Neural cell (in vitro differentiated cells): ENCODE data around the gene OR5T1. TPM values are rescaled to one million over a fixed set of nuclear protein-coding genes. Genes with fewer than 3 reads are reported as not detected.

Experiments
- H2AFZ ChIP-seq: fragments of 200-600, 300-800 bp; sonication (generic), shearing (Covaris generic); 2 replicates; pipeline ENCODE4 v1.6.0; 2014; ENCODE audit warnings: low read depth, mild to moderate bottlenecking, antibody characterized with exemption, low read length, moderate library complexity
- H3F3A ChIP-seq: fragments of 200-600 bp; shearing (Covaris generic); 2 replicates; pipeline ENCODE4 v1.6.1; 2016; ENCODE audit warnings: mild to moderate bottlenecking, moderate library complexity, mixed read lengths, antibody characterized with exemption, low read length; ENCODE audit not compliant: insufficient read depth, poor library complexity, severe bottlenecking
- H3K27ac ChIP-seq: fragments of 200-600, 300-800 bp; sonication (generic), shearing (Covaris generic); 2 replicates; pipeline ENCODE4 v1.5.1; 2014; ENCODE audit warnings: mild to moderate bottlenecking, low read length, moderate library complexity
- H3K27me3 ChIP-seq: fragments of 300-800, 200-600 bp; sonication (generic), shearing (Covaris generic); 2 replicates; pipeline ENCODE4 v1.6.0; 2014; ENCODE audit warnings: mild to moderate bottlenecking, low read depth, low read length, moderate library complexity; ENCODE audit not compliant: insufficient read depth
- H3K36me3 ChIP-seq: fragments of 300-800, 200-600 bp; sonication (generic), shearing (Covaris generic); 2 replicates; pipeline ENCODE4 v1.5.1; 2014; ENCODE audit warnings: mild to moderate bottlenecking, antibody characterized with exemption, low read length, moderate library complexity; ENCODE audit not compliant: insufficient read depth
- H3K4me2 ChIP-seq: fragments of 300-800, 200-600 bp; sonication (generic), shearing (Covaris generic); 2 replicates; pipeline ENCODE4 v1.6.0; 2014; ENCODE audit warnings: mild to moderate bottlenecking, low read length
- H3K4me3 ChIP-seq: fragments of 300-800, 200-600 bp; sonication (generic), shearing (Covaris generic); 2 replicates; pipeline ENCODE4 v1.5.1; 2014; ENCODE audit warnings: mild to moderate bottlenecking, low read length, moderate library complexity
- H3K79me2 ChIP-seq: fragments of 200-600 bp; shearing (Covaris generic); replicated peaks from 2 replicates; pipeline ENCODE4 v1.6.0; 2014; ENCODE audit warnings: mild to moderate bottlenecking, low read length, moderate library complexity; ENCODE audit not compliant: insufficient read depth
- H3K9ac ChIP-seq: fragments of 300-800, 200-600 bp; sonication (generic), shearing (Covaris generic); 2 replicates; pipeline ENCODE4 v1.6.1; 2016; ENCODE audit warnings: mild to moderate bottlenecking, low read length, mixed read lengths
- H3K9me2 ChIP-seq: fragments of 200-600 bp; shearing (Covaris generic); 2 replicates; pipeline ENCODE4 v1.6.1; 2016; ENCODE audit warnings: mild to moderate bottlenecking, low read length, mixed read lengths; ENCODE audit not compliant: insufficient read depth
- H3K9me3 ChIP-seq: fragments of 200-600, 300-800 bp; sonication (generic), shearing (Covaris generic); 2 replicates; pipeline ENCODE4 v1.6.1; 2016; ENCODE audit warnings: mild to moderate bottlenecking, mixed run types, low read length, moderate library complexity, mixed read lengths
- H4K20me1 ChIP-seq: fragments of 200-600 bp; shearing (Covaris generic); 2 replicates; pipeline ENCODE4 v1.6.1; 2016; ENCODE audit warnings: mild to moderate bottlenecking, mixed run types; ENCODE audit not compliant: insufficient read depth
- CTCF ChIP-seq: fragments of 450-650 bp; IDR thresholded peaks from 2 replicates; pipeline ENCODE4 v1.5.1; 2014; ENCODE audit warnings: antibody characterized with exemption, mild to moderate bottlenecking, moderate library complexity; ENCODE audit not compliant: poor library complexity, severe bottlenecking
- EP300 ChIP-seq: fragments of 450-650 bp; conservative IDR thresholded peaks from 2 replicates; pipeline ENCODE4 v1.6.1; 2014; ENCODE audit warnings: antibody characterized with exemption, mild to moderate bottlenecking, moderate library complexity; ENCODE audit not compliant: poor library complexity, severe bottlenecking
- EZH2 ChIP-seq: fragments of 200-600, 300-800 bp; shearing (Covaris generic), sonication (generic); IDR thresholded peaks from 2 replicates; pipeline ENCODE4 v1.6.1; 2014; ENCODE audit warnings: antibody characterized with exemption, low read length, borderline replicate concordance, mild to moderate bottlenecking; ENCODE audit not compliant: insufficient read depth, poor library complexity, severe bottlenecking
- MXI1 ChIP-seq: fragments of 450-650 bp; conservative IDR thresholded peaks from 2 replicates; pipeline ENCODE4 v1.6.1; 2014; ENCODE audit warnings: antibody characterized with exemption, mild to moderate bottlenecking; ENCODE audit not compliant: poor library complexity, severe bottlenecking
- POLR2AphosphoS5 ChIP-seq: IDR thresholded peaks from 2 replicates; pipeline ENCODE4 v1.6.1; 2012
- RAD21 ChIP-seq: fragments of 450-650 bp; conservative IDR thresholded peaks from 2 replicates; pipeline ENCODE4 v1.6.1; 2014; ENCODE audit warnings: antibody characterized with exemption, mild to moderate bottlenecking, moderate library complexity
- REST ChIP-seq: IDR thresholded peaks from 2 replicates; pipeline ENCODE4 v1.6.1; 2012; ENCODE audit warnings: borderline replicate concordance
- SMC3 ChIP-seq: fragments of 450-650 bp; conservative IDR thresholded peaks from 2 replicates; pipeline ENCODE4 v1.6.1; 2014; ENCODE audit warnings: antibody characterized with exemption, mild to moderate bottlenecking, moderate library complexity; ENCODE audit not compliant: poor library complexity
- TAF1 ChIP-seq: IDR thresholded peaks from 2 replicates; pipeline ENCODE4 v1.6.1; 2012; ENCODE audit warnings: low read depth
- polyA minus RNA-seq: library from RNA; depleted of rRNA, polyadenylated mRNA; stranded (reverse); fragments of >200 nt; gene quantifications from 2 replicates; pipeline ENCODE4 v1.2.3, GENCODE V29; 2014
- polyA plus RNA-seq: library from polyadenylated mRNA; depleted of rRNA; stranded (reverse); fragments of >200 nt; gene quantifications from 2 replicates; pipeline ENCODE4 v1.2.3, GENCODE V29; 2014

The OR5T1 gene
- polyA plus RNA-seq (not detected in 2 replicates), polyA minus RNA-seq (not detected in 2 replicates)

- H3K27me3 ChIP-seq: no peaks in the 10 kb centered on the region
- H3K9me2 ChIP-seq: no peaks in the 10 kb centered on the region
- no peak within 1 kb of the TSS for H3K4me2 ChIP-seq
- H3F3A ChIP-seq: no peaks in the 10 kb centered on the region
- no peaks in the 10 kb centered on the region for H3K9me3 ChIP-seq
- no peaks in the 10 kb centered on the region for H3K79me2 ChIP-seq
- no peaks in the 10 kb centered on the region for H3K36me3 ChIP-seq
- H3K9ac ChIP-seq: no peak within 1 kb of the TSS
- H3K4me3 ChIP-seq: no peak within 1 kb of the TSS
- TF ChIP-seq SMC3: no peak
- no peak for TF ChIP-seq EZH2
- TF ChIP-seq CTCF: no peak
- no peak for TF ChIP-seq EP300
- TF ChIP-seq TAF1: no peak
- TF ChIP-seq REST: no peak
- no peak for TF ChIP-seq RAD21
- TF ChIP-seq POLR2AphosphoS5: no peak
- TF ChIP-seq MXI1: no peak
- no peak within 1 kb of the TSS for H2AFZ ChIP-seq
- H4K20me1 ChIP-seq: no peaks in the 10 kb centered on the region
- H3K27ac ChIP-seq: no peak within 1 kb of the TSS
These were observed at the start of gene OR5T1 for GRCh38 chr11:56273854-56274253. OR5T1 (plus strand) TSS chr11:56274154; CDS start chr11:56275639, 1,485 bp downstream.

- H3K4me2 ChIP-seq: no peak within 1 kb of the TSS
- no peak within 1 kb of the TSS for H2AFZ ChIP-seq
- no peaks in the 10 kb centered on the region for H3K79me2 ChIP-seq
- H3K4me3 ChIP-seq: no peak within 1 kb of the TSS
- H4K20me1 ChIP-seq: no peaks in the 10 kb centered on the region
- TF ChIP-seq CTCF: no peak
- no peak for TF ChIP-seq RAD21
- TF ChIP-seq EZH2: no peak
- no peak for TF ChIP-seq POLR2AphosphoS5
- TF ChIP-seq TAF1: no peak
- no peak for TF ChIP-seq EP300
- TF ChIP-seq MXI1: no peak
- TF ChIP-seq REST: no peak
- TF ChIP-seq SMC3: no peak
- no peaks in the 10 kb centered on the region for H3K27me3 ChIP-seq
- no peak within 1 kb of the TSS for H3K27ac ChIP-seq
- H3K9ac ChIP-seq: no peak within 1 kb of the TSS
- no peaks in the 10 kb centered on the region for H3K9me2 ChIP-seq
- no peaks in the 10 kb centered on the region for H3K9me3 ChIP-seq
- H3F3A ChIP-seq: no peaks in the 10 kb centered on the region
- no peaks in the 10 kb centered on the region for H3K36me3 ChIP-seq
These were observed 39.8 kb upstream of the OR5T1 start, which contains the start of gene OR5T2 for GRCh38 chr11:56234155-56234554. OR5T2 (minus strand) TSS chr11:56234255; CDS start chr11:56233062, 1,193 bp downstream.
